Measurements from ENCODE around the gene FTSJ1.

The FTSJ1 gene

DNA sequence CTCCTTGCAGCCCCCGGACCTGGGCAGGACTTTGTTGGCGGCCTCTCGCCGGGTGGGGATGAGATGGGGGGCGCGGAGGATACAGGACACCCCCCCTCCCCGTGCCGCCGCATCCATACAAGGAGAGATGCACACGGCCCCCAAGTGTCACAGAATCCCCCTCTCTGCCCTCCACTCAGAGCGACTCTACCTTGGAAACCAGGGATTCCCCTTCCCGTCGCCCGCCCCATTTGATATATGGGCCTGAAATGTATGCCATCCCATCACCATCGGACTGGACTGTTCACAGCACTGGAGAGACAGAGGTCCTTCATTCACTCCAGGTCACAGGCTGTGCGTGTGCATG lies 33.2 kb downstream of the FTSJ1 start:
- peak overlapping the region; percentile 73 for H3K4me3 ChIP-seq (replicated peaks; ENCODE audit: low read depth, low read length)
- no peak for DNase-seq (ENCODE audit: low read depth)
- TF ChIP-seq CTCF (IDR thresholded peaks at IDR 0.05; ENCODE audit: low read length, missing control alignments): no peak

DNA sequence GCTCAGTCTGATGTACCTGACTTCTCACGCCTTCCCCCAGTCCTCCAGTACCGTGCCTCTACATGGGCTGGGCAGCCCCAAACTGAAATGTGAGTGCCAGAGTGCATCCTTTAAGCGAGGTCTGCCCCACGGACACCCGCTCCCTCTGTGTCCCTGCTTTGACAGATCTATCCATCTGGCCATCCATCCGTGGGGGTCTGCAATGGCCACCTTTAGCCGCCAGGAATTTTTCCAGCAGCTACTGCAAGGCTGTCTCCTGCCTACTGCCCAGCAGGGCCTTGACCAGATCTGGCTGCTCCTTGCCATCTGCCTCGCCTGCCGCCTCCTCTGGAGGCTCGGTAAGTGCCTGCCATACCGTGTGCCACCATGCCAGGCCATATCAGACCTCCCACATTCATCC lies 33.6 kb downstream of the FTSJ1 start:
- DNase-seq (ENCODE audit: low read depth): no peak
- no peak for TF ChIP-seq CTCF (IDR thresholded peaks at IDR 0.05; ENCODE audit: low read length, missing control alignments)
- H3K4me3 ChIP-seq (replicated peaks; ENCODE audit: low read depth, low read length): peak overlapping the region; percentile 73

DNA sequence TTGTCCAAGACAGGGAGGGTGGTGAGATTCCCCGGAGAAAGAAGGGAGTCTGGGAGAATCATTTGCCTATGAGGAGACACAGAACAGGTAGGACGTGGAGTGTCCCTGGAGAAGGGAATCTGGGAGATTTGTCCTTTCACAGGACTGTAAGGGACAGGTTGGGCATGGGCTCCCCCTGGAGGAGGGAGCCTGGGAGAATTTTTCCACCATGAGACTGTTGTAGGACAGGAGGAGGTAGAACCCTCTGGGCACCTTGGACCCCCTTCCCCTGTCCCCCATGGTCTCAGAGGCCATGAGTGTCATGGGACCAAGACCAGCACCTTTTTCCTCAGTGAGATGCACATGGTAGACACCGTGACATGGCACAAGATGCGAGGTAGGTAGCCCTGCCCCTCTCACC lies 35.6 kb downstream of the FTSJ1 start:
- peak; percentile 26 for DNase-seq (ENCODE audit: low read depth)
- no peak overlapping the region for H3K4me3 ChIP-seq (replicated peaks; ENCODE audit: low read depth, low read length)
- TF ChIP-seq CTCF (IDR thresholded peaks at IDR 0.05; ENCODE audit: low read length, missing control alignments): peak; percentile 50

- no peak for TF ChIP-seq CTCF (IDR thresholded peaks at IDR 0.05; ENCODE audit: low read length, missing control alignments)
- no peak for DNase-seq (ENCODE audit: low read depth)
- no peak overlapping the region for H3K4me3 ChIP-seq (replicated peaks; ENCODE audit: low read depth, low read length)
Observed at GRCh38 chrX:48512371-48512935, 36.5 kb downstream of the FTSJ1 start.

- no peak for DNase-seq (ENCODE audit: low read depth)
- no peak overlapping the region for H3K4me3 ChIP-seq (replicated peaks; ENCODE audit: low read depth, low read length)
- TF ChIP-seq CTCF (IDR thresholded peaks at IDR 0.05; ENCODE audit: low read length, missing control alignments): no peak
Observed at GRCh38 chrX:48513670-48514069, 37.7 kb downstream of the FTSJ1 start.

GRCh38 chrX:48514126-48514806 lies 38.3 kb downstream of the FTSJ1 start:
- TF ChIP-seq CTCF (IDR thresholded peaks at IDR 0.05; ENCODE audit: low read length, missing control alignments): no peak
- DNase-seq (ENCODE audit: low read depth): no peak

More at GRCh38 chrX:48514126-48514806, 38.3 kb downstream of the FTSJ1 start:
- H3K4me3 ChIP-seq (replicated peaks; ENCODE audit: low read depth, low read length): no peak overlapping the region
